Measurements from ENCODE around the gene GRIK4.

DNA sequence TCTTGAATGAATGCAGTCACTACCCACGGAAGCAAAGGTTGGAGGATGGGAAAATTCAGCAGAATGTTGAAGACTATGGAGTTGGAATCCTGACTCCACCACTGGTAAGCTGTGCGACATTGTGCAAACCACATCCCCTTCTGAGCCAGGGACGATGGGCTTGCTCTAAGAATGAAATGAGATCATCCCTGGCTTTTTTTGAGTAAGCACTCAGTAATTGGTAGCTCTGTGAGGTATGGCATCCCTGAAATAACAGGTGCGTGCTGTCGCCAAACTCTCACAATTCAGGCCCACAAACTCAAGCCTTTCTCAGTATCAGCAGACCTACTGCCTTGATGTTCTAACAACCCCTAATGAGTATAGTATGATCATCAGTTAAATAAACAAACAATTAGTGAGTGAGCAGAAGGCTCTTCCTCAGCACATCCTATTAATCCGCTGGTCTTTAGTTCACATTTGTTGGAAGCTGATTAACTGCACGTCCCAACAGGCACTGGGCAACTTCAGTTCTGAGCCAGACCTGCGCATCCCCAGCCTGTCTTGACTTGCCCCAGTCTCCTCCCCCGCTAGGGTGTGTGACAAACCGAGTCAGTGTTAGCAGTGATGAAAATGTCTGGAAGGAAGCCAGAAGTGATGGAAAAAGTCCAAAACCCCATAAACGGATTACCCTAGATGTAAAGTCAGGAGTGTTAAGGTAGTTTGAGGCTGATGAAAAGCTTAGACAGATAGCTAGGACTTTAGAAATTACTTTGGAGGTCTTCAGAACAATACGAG lies 235.5 kb downstream of the GRIK4 start:
- TF ChIP-seq, protein P1, sequence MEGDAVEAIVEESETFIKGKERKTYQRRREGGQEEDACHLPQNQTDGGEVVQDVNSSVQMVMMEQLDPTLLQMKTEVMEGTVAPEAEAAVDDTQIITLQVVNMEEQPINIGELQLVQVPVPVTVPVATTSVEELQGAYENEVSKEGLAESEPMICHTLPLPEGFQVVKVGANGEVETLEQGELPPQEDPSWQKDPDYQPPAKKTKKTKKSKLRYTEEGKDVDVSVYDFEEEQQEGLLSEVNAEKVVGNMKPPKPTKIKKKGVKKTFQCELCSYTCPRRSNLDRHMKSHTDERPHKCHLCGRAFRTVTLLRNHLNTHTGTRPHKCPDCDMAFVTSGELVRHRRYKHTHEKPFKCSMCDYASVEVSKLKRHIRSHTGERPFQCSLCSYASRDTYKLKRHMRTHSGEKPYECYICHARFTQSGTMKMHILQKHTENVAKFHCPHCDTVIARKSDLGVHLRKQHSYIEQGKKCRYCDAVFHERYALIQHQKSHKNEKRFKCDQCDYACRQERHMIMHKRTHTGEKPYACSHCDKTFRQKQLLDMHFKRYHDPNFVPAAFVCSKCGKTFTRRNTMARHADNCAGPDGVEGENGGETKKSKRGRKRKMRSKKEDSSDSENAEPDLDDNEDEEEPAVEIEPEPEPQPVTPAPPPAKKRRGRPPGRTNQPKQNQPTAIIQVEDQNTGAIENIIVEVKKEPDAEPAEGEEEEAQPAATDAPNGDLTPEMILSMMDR (IDR thresholded peaks at IDR 0.05; ENCODE audit: insufficient read depth, low read length) = no peak
- TF ChIP-seq POLR2AphosphoS5 (IDR thresholded peaks at IDR 0.05; ENCODE audit: low read depth) = no peak
- TF ChIP-seq, protein P2, sequence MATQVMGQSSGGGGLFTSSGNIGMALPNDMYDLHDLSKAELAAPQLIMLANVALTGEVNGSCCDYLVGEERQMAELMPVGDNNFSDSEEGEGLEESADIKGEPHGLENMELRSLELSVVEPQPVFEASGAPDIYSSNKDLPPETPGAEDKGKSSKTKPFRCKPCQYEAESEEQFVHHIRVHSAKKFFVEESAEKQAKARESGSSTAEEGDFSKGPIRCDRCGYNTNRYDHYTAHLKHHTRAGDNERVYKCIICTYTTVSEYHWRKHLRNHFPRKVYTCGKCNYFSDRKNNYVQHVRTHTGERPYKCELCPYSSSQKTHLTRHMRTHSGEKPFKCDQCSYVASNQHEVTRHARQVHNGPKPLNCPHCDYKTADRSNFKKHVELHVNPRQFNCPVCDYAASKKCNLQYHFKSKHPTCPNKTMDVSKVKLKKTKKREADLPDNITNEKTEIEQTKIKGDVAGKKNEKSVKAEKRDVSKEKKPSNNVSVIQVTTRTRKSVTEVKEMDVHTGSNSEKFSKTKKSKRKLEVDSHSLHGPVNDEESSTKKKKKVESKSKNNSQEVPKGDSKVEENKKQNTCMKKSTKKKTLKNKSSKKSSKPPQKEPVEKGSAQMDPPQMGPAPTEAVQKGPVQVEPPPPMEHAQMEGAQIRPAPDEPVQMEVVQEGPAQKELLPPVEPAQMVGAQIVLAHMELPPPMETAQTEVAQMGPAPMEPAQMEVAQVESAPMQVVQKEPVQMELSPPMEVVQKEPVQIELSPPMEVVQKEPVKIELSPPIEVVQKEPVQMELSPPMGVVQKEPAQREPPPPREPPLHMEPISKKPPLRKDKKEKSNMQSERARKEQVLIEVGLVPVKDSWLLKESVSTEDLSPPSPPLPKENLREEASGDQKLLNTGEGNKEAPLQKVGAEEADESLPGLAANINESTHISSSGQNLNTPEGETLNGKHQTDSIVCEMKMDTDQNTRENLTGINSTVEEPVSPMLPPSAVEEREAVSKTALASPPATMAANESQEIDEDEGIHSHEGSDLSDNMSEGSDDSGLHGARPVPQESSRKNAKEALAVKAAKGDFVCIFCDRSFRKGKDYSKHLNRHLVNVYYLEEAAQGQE (IDR thresholded peaks at IDR 0.05; ENCODE audit: insufficient replicate concordance, low read depth) = no peak
- no peak for TF ChIP-seq GABPA (IDR thresholded peaks at IDR 0.05; ENCODE audit: low read depth)
